ENCODE results near the gene KAT6B.

The KAT6B gene

DNA sequence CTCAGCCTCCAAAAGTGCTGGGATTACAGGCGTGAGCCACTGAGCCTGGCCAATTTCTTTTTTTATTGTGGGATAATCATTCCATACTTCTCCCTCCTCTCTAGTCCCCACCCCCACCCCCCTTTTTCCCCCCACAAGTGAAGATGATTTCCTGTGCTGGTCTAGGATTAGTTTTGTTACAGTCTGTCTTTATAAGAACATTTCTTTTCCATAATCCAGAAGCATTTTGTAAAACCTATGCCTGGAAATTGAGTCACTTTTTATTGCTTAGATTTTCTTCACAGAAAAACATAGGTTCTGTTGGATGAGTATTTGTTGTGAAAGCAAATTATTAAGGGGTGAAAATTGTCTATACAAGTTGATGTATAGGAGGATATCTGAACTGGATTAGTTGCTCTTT is 98.9 kb downstream of the KAT6B start:
- DNase-seq = no peak

DNA sequence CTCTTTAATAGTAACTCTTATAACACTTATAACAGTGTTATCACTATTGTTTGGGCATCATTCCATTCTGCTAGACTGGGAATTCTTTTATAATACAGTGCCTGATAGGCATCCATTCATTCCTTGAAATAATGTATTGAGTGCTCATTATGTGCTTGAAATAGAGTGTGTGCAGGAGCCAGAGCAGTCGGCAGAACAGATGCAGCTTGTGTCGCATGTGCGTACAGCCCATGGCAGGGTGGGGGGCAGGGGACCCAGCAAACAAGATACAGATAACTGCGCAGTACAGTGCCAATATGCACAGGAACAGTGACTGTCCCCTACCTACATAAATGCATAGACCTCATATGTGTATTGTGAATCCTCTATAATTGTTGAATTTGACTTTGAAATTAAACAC is 99.3 kb downstream of the KAT6B start:
- no peak for DNase-seq

DNA sequence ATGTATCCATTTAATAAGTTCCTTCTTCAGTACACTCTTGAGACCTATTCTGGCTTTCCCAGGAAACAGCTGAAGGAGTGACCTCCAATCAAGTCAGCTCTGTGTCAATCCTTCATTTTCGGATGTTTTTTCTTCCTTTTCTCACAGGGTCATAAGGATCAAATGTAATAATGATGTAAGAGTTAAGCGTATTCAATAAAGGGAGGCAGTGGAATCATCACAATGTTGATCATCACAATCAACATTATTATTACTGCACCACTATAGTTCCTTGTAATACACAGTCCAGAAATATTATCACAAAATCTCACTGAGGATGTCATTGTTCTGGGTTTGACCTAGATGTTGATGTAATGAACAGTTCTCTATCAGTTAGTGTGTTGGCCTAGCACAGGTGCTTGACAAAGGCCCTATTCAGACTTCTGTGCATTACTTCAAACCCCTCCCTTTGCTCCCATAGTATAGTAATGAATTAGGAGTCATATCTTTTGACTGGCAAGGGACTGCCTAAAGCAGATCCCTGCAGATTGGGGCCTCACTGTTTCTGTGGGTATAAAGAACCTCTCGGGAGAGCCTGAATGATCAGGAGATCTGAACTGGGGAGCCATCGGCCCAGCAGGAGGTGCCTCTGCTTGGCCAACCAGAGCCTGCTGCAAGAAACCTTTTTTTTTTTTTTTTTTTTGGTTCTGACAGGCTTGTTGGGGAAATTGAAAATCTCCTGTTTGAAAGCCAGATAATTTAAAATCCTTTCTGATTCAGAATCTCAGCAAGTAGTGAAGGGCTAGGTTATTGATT is 100.6 kb downstream of the KAT6B start:
- DNase-seq = no peak

DNA sequence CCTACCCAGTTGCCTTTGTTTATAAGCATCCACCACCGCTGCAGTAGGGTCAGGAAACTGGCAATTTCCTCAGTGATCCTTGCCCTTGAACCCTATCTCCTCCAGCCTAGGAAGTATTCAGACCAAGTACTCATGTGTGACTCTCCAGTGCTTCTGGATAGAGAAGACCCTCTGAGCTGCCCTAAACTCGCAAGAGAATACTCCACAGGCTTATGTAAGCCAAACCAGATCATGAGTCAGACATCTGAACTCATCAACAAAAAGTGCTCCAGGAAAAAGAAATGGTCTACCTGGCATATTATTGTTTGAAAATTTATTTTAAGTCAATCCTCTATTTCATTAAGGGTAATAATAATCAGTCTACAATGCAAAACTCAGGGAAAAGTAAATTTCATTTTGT is 101.3 kb downstream of the KAT6B start:
- DNase-seq = no peak

DNA sequence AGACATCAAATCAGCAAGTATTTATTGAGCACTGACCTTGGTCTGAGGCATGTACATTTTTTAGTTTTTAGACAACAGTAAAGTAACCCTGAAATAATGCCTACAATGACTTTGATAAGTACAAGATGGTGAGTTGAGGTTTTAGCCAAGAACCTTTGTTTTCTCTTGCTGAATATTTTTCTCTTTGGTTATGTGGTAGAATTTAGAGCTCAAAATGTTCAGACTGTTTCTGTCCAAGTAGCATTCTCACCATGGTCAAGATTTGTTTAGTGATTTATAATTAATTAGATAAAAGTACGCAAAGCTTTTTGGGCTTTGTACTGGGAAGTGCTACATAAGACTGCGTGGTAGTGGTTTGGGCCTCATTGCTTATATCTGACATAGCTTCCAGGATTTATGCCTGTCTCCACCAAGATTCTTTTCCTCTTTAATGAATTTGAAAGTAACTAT is 102.4 kb downstream of the KAT6B start:
- no peak for DNase-seq

DNA sequence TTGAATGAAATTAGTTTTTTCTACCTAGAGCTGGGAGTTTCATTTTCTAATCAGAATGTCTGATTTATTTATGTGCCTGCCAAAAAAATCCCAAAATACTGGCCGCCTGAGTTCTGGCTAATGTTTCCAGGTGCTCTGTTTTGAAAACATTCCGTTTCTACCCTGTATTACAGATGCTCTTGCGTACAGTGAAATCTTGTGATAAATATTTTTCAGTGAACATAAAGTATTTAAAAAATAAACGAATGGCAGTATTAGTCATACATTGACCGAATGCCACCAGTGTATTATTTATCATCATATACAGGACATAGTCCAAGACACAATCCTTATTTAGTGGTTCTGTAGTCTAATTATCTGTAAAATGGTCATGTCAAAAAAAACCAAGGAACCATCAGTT is 102.8 kb downstream of the KAT6B start:
- no peak for DNase-seq

DNA sequence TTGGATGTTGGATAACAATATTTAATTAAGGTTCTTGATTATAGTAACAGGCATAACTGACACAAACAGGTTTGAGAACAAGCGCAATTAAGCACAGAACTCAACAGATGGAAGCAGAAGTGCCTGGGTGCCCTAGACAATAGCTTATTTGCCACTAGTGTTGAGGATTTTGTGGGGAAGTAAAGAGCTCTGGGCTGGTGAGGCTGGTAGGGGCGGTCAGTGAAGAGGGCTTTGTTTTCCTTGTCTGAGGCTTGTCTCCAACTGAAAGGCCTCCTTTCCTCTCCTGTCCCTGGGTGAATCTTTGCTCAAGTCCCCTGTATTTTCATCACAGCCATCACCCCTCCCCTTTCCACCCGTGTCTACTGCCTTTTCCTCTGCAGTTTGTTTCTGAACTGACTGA is 104.6 kb downstream of the KAT6B start:
- no peak for DNase-seq

DNA sequence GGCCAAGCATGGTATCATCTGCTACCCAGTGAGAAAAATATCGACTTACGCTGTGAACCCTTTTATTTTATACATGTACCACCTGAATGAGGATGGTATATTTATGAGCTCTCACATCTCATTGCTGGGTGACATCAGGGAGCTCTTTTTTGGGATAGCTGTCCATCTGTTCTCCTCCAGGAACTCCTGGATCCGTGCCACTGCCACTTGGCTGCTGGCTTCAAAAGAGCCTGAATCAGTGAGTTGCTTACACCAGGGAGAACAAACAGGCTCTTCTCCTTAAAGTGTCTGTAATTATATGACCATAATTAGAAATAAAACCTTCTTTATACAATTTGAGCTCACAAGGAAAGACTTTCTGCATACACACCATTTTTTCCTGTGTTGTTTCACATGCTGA is 106.2 kb downstream of the KAT6B start:
- DNase-seq = peak in 1 of 2 experiments; percentile 24

DNA sequence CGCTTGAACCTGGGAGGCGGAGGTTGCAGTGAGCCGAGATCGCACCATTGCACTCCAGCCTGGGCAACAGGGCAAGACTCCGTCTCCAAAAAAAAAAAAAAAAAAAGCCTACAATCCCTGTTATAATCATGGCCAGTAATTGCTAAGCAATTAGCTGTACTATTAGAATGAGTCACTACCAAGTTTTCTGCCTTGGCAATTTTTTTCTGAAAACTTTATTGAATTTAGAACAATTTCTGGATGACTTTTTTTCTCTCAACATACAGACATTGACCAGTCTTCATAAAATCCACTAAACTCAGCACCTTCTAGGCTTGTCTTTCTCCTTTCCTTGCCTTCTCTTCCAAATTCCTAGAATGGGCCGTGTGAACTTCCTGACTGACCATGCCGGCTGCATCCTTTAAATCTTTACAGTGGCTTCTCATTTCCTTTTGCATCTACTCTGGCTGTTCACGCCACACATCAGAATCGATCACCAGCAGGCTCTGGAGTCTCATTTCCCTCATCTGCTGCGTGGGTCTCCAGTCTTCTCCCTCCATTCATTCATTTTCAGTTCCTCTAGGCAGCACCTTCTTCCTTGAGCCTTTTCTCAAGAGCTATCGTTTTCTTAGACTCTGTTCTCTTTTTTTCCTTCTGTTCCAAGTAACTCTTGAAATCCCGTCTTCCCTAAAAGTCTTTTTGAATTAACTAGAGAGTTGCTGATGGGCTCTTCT is 107.9 kb downstream of the KAT6B start:
- DNase-seq = no peak

DNA sequence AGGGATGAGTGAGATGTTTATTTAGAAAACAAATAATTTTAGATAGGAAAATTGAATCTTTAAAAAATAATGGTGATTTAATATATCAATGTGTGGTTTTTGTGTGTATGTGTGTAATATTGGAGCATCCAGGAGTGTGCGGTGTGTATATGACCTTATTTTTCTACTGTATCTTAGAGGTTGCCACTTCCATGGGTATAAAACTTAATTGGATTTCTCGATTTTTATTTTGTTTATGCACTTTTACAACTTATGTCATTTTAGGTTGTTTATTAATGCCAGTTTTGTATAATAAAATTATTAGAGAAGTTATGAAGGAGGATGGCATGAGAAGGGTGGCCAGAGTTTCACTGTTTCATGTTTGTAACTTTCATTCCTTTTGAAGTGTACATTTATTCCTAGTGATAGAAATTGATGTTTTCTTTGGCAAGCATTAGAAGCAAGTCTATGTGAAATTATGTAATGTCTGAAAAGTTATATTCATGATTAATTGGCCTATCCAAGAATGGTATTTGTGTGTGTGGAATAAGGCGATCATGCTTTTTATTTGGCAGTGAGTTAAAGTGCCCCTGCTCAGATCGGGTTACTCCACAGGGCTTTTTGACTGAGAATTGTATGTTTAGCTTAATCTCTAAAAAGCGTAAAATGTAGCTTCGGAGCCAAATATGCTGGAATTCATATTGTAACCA is 110.3 kb downstream of the KAT6B start:
- no peak for DNase-seq

DNA sequence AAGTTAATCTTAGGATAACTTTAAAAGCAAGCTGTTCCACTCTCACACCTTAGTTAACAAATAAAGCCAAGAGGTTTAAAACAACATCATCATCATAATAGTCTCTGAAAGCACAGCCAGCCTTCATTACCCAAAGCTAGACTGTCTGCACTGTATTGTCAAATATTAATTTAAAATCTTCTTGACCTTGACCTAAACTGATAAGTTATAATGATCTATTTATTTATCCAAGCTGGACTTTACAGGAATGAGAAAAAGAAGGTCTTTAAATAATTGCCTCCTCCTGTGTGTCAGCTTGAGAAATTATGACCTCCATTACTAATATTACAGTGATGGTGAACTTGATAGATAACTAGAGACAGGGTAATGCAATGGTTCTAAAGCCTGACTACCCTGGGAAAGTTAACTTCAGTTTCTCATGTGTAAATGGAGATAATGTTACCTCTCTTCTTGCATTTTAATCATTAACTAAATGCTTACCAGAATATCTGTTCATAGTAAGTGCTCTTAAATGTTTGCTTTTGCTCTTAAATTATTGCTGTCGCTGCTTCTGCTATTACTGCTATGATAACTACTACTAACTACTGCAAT is 111.0 kb downstream of the KAT6B start:
- no peak for DNase-seq

DNA sequence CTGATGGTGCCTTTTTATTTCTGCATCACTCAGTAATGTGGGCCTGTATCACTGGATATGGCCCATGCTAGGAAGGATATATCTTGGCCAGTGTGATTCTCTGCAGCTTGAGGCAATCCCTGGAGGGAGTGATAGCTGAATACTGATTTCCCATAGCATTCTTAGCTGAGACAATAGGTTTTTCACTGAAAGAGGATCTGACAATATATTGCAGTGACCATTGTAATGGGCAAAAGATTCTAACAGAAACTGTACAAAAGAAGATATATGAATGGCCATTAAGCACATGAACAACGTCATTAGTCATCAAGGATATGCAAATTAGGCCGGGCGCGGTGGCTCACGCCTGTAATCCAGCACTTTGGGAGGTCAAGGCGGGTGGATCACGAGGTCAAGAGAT is 117.8 kb downstream of the KAT6B start:
- DNase-seq = no peak

DNA sequence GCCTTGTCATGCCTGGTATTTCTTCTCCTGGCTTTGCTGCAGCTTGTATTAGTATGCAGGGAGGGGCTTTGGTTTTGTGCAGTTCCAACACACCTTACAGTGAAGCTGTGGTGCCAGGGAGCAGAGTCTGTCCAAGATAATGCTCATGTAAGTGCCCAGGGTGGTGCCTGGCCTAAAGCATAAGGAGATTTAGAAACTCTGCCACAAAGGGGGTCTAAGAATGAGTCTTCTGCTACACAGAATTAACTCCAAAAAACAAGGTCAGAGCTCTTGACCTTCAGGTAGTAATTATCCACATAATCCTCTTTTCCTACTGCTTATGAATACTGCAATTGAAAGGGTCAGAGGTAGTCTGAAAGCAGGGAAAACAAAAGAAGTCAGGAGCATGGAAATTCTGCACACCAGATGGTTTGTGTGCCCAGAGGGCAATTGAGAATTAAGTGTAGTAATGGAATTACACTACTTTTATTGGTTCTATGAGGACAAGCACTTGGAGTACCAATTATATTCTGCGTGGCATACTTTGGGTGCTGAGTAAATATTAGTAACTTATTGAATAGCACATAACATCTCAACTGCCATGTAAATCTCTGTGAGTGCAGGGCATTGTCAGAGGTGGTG is 121.5 kb downstream of the KAT6B start:
- peak; percentile 15 to 69 for DNase-seq

DNA sequence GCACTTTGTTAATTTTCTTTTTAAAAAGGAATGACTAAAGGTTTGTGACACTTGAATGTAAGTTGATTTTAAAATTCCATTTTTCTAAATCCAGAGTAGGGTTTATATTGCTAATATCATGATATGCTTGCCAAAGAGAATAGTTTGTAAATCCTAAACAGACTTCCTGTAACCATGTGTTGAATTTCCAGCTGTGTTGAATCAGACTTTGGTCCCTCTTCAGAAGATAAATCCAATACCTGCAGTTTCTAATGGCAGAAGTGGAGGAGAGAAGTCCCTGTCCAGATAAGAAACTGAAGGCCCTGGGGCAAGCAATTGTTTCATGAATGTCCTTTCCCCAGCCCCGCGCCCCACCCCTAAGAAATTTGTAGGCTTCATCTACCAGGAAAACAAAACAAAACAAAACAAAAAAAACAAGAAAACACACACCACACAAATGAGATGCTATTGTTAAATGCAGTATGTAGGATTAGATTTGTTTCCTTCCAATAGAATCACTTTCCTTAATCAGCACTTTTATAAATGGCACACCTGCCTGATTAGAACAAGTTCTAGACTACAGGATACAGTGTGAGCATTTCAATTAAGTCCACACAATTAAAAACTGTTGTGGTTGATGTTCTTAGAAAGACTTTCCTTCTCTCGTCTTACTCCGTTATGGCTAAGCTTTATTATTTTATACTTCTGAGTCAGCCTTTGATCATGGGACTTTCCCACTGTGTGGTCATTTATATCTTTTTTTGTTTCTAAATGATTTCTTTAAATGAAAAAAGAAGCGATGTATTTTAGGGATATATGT is 122.8 kb downstream of the KAT6B start:
- no peak for DNase-seq

DNA sequence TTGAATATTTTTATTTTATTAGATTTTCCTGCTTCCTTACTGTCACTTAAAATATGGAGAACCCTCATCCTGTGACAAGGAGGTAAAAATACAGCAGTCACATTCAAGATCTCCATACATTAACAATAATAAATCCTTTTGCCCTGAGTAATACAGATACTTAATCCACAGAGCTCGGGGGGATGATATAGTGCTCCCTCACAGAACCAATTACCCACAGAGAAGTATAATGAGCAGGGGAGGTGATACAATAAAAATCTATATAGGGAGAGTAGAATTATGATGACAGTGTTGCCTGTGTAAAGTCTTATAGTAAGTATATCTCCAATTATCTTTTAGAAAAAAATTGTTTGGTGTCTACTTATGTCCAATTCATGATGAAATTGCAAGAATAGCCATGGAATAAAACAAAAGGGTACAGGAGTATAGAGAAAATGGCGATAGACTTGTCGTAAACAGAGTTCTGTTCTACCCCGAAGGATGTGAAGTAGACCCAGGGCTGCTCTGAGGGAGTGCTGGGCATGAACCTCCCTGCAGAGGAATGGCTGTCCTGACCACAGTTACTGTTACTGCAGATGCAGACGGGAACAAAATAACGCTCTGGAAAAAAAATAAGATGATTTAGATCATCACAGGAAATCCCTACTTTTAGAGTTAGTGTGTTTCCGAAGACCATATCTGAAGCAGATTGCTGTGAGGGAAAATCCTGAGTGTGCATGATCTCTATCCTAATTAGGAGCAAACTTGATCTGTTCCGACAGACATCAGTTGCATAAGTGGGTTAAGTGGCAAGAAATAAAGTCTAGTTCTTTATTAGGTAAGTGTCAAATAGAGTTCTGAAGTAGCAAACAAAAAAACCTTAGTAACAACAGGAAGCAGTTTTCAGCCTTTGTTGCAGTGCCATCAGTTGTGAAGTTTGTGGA is 123.7 kb downstream of the KAT6B start:
- no peak for DNase-seq

DNA sequence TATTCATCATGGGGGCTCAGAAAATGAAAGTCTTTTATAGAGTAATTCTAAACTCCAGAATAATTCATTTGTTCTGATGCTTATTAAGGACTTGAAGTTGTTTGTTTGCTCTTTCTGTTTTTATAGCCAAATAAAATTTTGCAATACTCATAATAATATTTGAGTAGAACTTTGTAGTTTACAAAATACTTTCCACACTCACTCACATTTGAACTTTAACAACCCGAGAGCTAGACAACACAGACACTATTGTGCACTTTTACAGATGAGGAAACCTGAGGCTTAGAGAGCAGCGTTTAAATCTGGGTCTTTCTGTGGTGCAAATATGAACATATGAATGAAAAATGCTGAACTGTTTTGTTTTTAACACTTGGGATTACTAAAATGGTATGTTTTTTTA is 126.8 kb downstream of the KAT6B start:
- no peak for DNase-seq

DNA sequence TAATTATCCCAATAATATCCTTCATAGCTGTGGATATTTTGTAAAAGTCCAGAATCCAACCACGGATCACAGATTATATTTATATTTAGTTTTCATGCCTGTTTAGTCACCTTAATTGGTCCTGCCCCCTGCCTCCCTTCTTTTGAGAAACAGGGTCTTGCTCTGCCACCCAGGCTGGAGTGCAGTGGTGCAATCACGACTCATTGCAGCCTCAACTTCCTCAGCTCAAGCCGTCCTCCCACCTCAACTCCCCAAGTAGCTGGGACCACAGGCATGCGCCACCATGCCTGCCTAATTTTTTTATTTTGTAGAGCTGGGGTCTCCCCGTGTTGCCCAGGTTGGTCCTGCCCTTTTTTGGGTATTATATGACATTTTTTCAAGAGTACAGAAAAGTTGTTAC is 129.4 kb downstream of the KAT6B start:
- no peak for DNase-seq

DNA sequence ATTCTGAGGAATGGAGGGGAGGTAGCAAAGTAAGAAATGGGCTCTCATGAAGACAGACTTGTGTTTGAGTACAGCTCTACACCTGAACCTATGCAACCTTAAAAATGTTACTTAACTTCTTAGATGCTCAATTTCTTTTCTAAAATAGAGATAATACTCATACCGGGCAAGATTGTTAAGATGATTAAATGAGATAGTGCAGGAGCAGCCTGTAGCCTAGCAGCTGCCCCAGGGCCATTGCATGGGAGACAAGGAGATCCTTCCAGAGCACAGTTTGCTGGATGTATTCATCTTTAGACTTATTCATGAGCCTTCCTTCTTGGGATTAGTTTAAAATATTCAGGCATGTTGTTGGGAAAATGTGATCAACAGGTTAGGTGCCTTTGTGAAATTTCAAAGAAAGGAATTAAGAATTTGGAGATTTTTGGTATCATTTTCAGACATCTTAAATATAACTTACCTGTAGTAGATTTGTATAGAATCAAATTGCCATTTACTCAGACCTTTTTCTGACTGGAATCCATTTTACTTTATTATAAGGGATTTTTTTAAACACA is 130.2 kb downstream of the KAT6B start:
- no peak for DNase-seq

DNA sequence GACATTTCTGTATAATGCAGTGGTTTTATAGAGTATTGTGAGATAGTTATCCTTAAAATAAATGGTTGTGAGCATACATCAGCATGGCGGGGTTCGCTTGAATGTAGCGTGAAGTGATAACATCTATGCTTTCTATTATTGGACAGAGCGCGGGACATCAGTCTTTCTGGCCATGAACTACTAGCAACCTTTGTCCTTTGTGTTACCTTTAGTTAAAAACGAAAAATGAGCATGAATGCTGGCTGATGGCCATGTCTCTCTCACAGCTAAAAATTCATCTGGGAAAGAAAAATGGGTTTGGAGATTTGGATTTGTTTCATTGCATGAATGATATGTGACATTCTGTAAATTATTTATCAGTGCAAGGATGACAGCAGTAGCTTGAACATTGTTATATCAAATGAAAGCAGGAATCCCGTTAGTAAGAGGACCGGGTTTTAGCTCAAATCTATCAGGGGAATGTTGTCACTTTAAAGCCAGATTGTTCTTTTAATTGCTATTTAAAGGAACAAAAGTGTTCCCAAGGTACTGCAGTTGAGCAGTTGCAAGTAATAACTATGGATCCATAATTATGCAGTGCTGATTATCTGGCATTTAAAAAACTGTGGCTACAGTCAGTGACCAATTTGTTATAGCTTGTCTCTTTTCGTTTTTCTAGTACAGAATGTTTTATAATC is 131.0 kb downstream of the KAT6B start:
- no peak for DNase-seq

DNA sequence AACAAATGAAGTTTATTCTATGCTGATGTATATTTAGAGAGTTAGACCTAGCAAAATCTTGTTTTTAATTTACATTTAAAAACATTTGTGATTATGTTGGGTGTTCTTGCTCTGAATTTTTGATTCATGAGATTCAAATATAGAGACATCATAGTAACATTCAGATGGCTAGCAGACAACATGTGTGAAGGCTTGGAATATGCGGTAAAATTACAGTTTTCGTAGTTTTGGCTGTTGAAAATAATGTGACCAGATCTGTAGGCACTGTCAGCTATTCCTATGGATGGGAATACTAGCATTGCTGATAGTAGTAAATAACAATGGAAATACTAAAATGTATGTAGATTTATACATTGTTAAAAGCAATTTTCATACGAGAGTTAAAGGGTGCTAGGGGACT is 131.9 kb downstream of the KAT6B start:
- no peak for DNase-seq
